Hair follicle dermal papilla cell (primary cell): ENCODE data around the gene NKG7. TPM values are rescaled to one million over a fixed set of nuclear protein-coding genes. Genes with fewer than 3 reads are reported as not detected.

Experiments used
- total RNA-seq: library from RNA; depleted of rRNA; stranded (reverse); fragments of >200 nt; gene quantifications from 2 replicates; pipeline ENCODE4 v1.2.3, GENCODE V29; 2012

The NKG7 gene, protein sequence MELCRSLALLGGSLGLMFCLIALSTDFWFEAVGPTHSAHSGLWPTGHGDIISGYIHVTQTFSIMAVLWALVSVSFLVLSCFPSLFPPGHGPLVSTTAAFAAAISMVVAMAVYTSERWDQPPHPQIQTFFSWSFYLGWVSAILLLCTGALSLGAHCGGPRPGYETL
- total RNA-seq, result not detected in 2 replicates

DNA sequence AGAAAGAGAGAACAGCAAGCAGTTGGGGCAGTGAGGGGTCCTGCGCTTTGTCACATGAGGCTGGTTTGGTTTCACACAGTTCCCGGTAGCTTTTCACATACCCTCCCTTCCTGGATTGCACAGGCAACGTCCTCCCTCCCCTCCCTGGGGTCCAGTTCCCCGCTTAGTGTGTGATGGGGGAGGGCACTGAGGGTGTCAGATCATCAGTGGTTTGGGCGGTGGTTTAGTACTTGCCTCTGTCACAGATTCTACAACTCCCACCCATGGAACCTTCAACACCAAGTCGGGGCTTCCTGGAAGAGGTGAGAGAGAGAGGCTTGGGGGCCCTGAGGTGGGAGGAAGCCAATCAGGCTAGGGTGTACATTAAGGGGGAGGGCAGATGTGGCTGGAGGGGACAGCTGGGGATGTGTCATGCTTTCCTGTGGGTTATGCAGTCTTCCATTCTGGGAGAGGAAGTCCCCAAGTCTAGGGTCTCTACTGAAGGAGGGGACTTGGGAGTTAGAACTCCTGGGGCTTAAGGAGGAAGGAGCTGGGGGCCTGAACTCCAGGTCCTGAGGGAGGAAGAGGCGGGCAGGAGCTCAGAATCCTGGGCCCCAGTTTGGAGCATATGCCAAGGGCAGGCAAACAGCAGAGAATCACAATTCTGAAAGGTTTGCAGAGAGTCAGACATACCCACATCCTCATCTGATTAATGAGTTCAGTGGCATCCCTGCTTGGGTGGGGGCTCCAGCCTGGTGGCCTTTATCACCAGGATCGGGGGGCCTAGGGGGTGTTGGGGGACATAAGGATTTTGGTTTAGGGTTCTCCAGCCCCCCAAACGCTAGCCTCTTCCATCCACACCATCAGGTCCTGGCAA is at the start of gene NKG7:
Gene NKG7 (minus strand): TSS at position 6 of the 856 bp plus-strand sequence. CDS start 119 bp downstream, outside the sequence.

DNA sequence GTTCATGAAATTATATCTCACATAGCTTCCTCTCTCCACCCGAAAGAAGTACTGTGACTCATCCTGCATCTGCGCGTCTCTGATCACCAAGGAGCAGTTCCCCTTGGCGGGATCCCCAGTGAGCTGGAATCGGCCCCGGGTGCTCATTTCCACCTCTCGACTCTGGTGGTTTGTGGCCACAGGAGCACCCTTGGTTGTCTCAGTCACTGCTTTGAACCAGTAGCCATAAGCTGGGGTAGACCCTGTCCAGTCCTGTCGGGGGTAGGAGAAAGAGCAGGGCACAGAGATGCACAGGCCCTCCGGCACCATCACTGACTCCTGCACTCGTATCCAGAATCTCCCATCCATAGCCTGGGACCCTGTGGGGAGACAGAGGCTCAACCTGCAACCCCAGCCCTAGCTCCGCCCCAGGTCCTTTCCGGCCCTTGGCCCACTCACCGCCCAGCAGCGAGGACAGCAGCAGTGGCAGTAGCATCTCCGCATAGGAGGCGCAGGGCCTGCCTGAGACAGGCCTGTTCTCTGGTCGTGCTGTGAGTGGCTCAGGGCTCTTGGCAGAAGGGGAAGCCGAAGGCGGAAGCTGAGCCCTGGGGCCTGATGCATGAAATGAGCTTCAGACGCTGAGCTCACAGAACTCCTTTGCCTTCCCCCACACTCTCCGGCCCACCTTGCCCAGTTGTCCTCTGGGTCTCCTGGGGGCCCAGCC is 44.8 kb upstream of the NKG7 start, which contains the start of gene SIGLEC10:
Gene SIGLEC10 (minus strand): TSS at position 536 of the 703 bp plus-strand sequence. CDS start 61 bp downstream, at position 475.

DNA sequence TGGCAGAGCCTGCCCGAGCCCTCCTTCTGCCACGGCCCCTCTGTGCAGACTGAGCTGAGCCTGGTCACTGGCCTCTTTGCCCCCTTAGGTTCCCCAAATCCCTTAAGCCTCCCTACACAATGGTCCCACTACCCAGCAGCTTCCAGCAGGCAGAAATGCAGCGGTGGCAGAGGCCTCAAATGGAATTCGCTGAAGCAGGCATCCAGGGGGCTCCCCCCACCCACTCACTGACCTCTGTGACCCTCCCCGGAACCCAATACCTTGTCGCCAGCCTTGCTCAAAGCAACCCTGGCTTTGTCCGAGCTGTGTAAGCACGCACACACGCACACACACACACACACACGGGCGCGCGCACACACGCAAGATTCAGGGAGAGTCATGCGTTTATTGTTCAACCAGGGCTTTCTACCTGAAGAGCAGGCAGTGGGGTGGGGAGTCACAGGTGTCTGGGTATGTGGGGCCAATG is 15.5 kb upstream of the NKG7 start, which contains the start of gene LIM2:
Gene LIM2 (minus strand): TSS at position 51 of the 466 bp plus-strand sequence. CDS start 531 bp downstream, outside the sequence.

DNA sequence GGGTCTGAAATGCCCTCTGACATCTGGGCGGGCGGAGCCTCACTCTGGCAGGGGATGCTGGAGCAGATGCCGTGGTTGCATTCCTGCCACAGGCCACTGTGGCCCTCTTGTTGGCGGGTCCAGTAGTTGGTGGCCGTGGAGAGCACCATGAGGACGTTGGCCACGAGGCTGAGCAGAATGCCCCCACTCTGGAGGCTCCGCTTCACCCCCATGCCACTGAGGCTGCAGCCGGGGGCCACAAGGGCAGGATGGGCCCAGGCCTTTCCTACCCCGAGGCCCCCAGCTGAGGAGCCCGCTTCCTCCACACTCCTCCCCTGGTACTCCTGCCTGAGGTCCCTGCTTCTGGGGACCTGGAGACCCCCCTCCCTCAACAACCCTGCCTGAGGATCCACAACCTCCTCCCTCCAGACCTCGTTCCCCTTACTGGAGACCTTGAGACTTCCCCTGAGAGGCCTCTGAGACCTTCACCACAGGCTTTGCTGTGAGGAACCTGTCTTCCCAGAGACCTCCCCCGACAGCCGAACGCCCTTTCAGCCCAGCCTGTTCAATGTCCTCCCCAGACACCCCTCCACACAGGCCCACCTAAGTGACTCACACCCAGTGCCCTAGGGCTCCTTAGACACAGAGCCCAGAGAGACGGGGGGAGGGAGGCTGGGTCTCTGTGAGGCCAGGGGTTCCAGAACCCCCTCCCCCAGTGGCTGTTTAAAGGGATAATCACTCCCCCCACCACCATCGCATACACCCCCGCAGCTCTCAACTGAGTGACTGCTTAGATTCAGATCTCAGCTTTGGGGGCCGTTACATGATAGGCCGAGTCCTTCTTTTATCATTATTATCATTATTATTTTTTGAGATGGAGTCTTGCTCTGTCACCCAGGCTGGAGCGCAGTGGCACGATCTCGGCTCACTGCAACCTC is 3.8 kb downstream of the NKG7 start, which contains the start of gene CLDND2:
Gene CLDND2 (minus strand): TSS at position 638 of the 917 bp plus-strand sequence. CDS start 426 bp downstream, at position 212.

DNA sequence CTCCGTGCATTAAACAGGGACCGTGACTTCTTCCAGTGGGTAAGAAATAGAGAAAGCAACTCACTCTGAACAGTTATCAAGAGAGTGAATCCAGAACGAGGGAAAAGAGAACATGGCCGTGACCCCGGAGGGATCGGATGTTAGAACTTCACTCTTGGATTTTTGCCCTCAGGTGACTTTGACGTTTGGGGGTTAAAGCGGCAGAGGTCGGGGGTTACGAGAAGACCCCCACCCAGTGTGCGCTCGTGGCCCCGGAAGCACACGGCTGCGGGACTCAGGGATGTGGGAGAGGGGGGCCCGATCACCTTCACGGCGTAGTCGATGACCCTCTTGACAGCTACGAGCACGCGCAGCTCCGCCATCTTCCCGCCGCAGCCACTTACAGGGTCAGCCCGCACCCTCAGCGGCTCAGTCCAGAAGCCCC is 6.5 kb downstream of the NKG7 start, which contains the start of gene ETFB:
Gene ETFB (minus strand): TSS at position 424 of the 424 bp plus-strand sequence. CDS start 62 bp downstream, at position 362.

DNA sequence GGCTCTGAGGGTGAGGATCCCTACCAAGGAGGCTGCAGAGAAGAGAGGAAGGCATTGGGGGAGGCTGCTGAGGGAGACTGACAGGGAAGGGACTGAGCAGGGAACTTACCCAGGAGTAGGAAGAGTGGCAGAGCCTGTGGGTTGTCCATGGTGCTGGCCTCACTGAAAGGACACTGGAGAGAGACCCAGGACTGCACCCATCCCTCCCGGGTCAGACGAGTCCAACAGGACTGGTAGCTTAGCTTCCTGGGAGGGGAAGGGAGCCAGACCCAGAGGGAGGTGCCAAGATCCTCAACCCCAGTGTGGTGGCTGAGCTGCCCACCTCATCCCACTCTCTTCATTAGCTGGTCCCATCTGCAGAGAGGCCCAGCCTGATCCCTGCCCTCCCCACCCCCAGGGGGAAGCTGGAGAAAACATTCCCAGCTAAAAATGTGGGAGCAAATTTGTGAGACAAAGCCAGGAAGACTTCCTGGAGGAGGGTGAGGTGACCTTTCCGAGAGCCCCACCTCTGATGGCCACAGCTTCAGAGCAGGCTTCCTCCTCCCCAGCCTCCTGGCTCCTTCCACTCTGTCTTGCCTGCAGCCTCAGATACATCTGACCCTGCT is 30.4 kb downstream of the NKG7 start, which contains the start of gene VSIG10L:
Gene VSIG10L (minus strand): TSS at position 164 of the 605 bp plus-strand sequence. CDS start 15 bp downstream, at position 149.

Other genes with a start within 250 kb of the NKG7 start
- not detected in 2 replicates for gene SIGLEC9, start 247.7 kb downstream of the NKG7 start, total RNA-seq
- not detected in 2 replicates for gene SIGLEC7, start 230.4 kb downstream of the NKG7 start, total RNA-seq
- not detected in 2 replicates for gene CD33, start 147.6 kb downstream of the NKG7 start, total RNA-seq
- not detected in 2 replicates for gene SIGLECL1, start 121.6 kb downstream of the NKG7 start, total RNA-seq
- gene IGLON5, start 61.0 kb downstream of the NKG7 start, total RNA-seq, result not detected in 2 replicates
- 0.49 and 0.81 TPM in 2 replicates for gene VSIG10L, start 30.5 kb downstream of the NKG7 start, total RNA-seq
- gene ETFB, start 6.3 kb downstream of the NKG7 start, total RNA-seq, result 48.0 and 58.5 TPM in 2 replicates
- not detected in 2 replicates for gene CLDND2, start 3.7 kb downstream of the NKG7 start, total RNA-seq
- not detected in 2 replicates for gene LIM2, start 15.3 kb upstream of the NKG7 start, total RNA-seq
- not detected in 2 replicates for gene C19orf84, start 17.9 kb upstream of the NKG7 start, total RNA-seq
- gene SIGLEC10, start 45.0 kb upstream of the NKG7 start, total RNA-seq, result not detected in 2 replicates
- not detected in 2 replicates for gene SIGLEC8, start 85.8 kb upstream of the NKG7 start, total RNA-seq
- not detected in 2 replicates for gene CEACAM18, start 105.9 kb upstream of the NKG7 start, total RNA-seq
- gene SIGLEC12, start 129.1 kb upstream of the NKG7 start, total RNA-seq, result not detected in 2 replicates
- not detected in 2 replicates for gene SIGLEC6, start 159.0 kb upstream of the NKG7 start, total RNA-seq
- gene ZNF175, start 198.6 kb upstream of the NKG7 start, total RNA-seq, result 8.4 and 9.4 TPM in 2 replicates